ENCODE results near the gene MYO7B.

The MYO7B gene

DNA sequence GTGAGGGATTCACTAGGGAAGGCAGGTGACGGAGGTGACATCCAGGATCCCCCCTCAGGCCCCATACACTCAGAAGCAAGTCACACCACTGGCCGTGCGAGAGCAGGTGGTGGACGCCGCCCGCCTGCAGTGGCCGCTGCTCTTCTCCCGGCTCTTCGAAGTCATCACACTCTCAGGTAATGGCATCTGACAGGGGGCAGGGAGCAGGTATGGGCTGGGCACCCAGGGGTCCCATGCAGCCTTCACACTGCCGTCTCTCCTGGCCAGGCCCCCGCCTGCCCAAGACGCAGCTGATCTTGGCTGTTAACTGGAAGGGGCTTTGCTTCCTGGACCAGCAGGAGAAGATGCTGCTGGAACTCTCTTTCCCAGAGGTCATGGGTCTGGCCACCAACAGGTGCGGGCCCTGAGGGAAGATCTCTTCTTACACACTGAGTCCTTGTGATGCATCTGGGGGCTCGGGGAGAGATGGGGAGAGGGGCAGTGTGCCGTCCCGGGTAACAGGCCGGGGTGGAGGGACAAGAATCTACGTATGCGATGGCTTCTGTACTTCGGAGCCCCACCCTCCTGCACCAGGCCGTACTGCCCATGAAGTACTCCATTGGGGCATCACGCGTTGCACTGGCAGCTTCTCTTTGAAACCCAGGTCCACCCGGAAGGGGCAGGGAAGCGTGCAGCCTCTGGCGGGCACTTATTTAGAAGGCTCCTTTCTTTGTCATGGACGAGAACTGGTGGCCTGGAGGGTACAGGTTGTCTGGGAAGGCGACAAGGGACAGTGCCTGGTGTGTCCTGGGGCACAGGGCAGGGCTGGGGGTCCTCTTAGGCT, 91.6 kb downstream of the MYO7B start:
- DNase-seq (ENCODE audit: low spot score), result no peak

DNA sequence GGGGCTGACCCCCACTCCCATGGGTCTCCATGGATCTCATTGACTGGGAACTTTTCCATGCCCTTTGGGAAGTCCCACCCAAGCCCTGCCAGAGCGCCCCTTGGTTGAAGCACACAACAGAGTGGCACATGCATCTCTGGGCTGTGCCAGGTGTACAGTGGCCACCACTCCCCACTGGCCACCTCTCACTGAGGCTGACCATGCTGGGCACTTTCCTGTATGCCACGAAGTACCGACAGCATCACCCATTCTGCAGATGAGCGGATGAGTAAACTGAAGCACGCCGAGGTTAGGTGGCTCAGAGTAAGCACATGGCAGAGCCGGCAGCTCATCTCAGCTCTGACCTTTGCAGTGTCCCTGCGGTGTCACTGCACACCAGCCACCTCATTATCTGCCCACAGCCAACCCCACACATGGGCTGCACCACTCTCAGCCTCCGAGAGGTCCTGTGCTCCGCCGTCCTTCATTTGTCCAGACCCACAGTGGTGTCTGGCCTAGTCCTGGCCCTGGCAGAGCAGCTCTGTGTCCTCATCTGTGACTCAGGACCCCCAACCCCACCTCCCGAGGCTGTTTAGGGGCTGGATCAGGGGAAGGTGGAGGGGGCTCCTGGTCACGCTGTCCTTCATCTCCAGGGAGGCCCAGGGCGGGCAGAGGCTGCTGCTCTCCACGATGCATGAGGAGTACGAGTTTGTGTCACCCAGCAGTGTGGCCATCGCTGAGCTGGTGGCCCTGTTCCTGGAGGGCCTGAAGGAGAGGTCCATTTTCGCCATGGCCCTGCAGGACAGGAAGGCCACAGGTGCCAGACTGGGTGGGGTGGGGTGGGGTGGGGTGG, 92.5 kb downstream of the MYO7B start:
- DNase-seq (ENCODE audit: low spot score), result no peak

DNA sequence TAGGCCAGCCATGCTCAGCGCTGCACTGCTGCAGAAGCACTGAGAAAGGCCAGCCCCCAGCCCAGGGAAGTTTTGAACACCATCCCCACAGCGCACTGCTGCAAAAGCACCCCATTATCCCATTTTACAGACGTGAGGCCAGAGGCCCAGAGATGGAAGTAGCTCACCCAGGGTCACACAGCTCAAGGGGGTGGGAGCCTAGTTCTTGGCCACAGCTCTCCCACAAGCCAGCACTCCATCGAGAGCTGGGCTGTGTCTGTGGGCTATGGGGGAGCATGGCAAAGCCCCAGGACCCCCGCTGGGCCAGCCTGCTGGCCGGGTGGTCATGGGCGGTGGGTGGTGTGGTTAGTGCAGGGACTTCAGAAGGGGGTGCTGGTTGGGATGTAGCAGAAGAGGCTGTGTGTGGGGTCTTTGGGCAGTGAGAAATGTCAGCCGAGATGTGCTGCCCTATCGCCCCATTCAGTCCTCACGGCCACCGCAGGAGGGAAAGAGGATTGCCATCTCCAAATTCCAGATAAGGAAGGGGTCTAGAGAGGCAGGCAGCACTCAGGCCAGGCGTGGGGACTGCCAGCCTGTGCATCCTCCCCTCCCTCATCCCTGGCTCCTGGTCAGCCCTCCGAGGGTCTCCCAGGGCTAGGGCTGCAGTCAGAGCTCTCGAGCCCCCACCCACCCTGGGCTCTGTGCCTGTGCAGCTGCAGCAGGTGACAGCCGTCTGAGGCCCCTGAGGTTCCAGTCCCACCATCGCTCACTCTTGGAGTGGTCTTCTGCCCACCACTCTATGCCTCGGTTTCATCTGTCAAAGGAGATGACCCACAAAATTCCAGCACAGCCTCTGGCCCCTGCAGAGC, 93.5 kb downstream of the MYO7B start:
- DNase-seq (ENCODE audit: low spot score), result no peak

DNA sequence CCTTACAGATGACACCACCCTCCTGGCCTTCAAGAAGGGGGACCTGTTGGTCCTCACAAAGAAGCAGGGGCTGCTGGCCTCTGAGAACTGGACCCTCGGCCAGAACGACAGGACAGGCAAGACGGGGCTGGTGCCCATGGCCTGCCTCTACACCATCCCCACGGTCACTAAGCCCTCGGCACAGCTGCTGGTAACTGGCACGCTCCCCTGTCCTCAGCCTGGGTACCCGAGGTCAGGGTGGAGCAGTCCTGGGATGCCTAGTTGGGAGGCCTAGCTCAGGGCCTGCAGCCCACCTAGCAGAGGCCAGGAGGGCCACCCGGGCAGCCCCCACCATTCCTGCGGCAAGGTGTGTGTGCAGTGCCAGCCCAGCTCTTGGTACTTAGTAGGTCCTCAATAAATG, 94.2 kb downstream of the MYO7B start:
- no peak for DNase-seq (ENCODE audit: low spot score)

DNA sequence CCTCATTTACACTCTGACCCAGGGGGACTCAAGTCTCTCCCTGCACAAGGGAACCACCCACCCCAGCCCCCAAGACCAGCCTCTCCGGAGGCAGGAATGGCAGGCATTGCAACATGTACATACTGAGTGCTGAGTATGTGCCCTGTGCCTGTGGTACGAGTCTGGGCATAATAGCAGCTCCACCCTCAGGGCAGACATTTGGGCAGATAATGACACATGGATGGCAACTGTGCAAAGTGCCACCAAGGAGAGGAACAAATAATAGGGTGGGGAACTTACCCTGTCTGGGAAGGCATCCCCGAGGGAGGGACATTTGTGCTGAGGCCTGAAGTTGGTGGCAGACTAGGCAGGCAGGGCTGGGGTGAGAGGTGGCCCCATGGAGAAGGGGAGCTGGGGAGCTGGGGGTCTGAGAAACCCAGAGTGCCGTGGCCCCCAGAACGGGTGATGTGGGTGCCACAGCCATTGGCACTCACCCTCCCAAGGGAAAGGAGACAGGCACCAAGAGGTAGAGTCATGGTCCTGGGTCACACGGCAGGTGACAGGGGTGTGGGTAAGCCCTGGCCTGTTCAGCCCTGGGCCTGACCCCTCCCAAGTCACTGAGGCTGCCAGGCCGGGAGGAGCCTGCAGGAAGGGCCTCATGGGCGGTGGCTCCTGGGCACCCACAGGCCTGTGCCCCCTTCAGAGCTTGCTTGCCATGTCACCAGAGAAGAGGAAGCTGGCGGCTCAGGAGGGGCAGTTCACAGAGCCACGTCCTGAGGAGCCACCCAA, 94.8 kb downstream of the MYO7B start:
- DNase-seq (ENCODE audit: low spot score), result no peak

DNA sequence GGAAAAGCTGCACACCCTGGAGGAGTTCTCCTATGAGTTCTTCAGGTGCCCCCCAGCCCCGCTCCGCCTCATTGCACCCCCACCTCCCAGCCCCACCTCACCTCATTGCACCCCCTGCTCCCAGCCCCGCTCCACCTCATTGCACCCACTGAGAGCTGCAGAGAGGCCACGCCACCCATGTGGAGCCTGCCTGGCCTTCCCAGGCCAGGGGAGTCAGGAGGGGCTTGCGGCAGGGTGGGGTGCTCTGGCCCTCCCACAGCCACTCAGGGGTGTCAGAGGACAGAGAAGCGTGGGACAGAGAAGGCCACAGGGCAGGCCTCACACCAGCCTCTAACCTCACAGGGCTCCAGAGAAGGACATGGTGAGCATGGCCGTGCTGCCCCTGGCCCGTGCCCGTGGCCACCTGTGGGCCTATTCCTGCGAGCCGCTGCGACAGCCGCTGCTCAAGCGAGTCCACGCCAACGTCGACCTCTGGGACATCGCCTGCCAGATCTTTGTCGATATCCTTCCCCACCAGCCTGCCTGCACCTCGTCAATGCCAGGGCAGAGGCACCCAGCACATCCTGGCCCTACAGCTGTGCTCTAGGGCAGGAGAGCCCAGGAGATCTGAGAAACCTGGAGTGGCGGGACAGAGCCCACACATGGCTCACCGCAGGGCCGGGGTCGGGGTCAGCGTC, 95.5 kb downstream of the MYO7B start:
- no peak for DNase-seq (ENCODE audit: low spot score)

DNA sequence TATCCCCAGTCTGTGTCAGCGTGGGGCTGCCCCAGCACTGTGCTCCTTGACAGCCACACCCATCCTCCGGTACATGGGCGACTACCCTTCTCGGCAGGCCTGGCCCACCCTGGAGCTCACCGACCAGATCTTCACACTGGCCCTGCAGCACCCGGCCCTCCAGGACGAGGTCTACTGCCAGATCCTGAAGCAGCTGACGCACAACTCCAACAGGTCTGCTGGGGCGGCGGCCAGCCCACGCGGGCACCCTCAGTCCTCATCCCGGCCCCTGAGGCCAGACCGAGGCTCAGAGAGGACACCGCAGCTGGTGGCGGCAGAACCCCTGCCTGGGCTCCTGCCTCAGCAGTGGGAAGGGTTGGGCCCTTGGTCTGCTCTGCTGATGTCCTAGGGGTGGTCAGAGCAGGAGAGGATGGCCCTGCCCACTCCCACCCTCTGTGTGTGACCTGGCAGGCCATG, 96.1 kb downstream of the MYO7B start:
- no peak for DNase-seq (ENCODE audit: low spot score)

DNA sequence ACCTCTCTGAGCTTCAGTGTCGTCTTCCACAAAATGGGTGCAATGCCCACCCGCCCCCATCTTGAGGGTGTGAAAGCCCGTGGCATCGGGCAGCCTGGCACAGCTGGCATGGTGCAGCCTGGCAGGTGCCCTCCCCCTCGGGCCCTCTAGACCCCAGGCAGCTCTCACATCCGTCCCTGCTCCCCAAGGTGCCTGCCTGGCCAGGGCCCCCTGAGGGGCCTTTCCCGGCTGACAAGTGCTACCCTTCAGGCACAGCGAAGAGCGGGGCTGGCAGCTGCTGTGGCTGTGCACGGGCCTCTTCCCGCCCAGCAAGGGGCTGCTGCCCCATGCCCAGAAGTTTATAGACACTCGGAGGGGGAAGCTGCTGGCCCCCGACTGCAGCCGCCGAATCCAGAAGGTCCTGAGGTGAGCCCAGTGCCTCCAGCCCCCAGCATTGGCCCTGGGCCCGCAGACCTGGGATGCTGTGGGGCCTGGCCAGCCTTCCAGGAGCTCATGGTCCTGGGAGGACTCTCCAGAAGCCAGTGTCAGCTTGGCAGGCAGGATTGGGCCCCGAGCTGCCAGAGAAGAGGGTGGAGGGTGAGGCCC, 96.6 kb downstream of the MYO7B start:
- DNase-seq (ENCODE audit: low spot score), result no peak

DNA sequence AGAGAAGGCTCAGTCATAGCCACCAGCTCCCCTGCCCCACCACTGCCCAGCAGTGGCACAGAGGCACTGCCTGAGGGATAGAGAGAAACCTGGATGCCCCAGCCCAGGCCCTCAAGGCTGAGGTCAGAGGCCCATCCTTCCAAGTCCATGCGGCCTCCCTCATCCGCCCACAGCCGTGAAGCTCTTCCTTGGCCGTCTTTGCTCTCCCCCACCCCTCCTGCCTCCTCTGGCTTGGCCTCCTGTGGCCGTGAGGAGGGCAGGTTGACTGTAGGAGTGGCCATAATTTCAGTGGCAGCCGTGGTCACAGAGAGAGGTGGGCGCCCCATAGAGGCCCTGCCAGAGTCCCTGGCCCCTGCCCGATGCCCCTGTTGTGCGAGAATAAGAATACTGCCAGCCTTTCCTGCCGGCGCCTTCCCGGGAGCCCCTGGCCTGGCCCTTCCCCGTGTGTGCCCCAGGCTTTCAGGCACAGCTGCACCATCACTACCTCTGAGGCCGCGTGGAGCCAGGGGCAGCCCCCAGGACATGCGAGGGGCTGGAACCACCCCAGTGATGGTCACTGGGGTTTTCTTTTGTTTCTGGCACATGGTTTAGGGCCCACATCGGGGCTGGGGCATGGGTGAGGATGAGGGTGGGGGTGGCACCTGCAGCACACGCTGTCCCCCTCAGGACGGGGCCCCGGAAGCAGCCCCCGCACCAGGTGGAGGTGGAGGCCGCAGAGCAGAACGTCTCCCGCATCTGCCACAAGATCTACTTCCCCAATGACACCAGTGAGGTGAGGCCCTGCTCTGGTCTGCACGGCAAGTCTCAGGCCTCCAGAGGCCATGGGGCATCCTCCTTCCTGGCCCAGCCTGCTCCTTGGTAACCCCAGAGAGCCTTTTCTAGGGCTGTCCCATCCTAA, 97.4 kb downstream of the MYO7B start:
- DNase-seq (ENCODE audit: low spot score), result no peak

DNA sequence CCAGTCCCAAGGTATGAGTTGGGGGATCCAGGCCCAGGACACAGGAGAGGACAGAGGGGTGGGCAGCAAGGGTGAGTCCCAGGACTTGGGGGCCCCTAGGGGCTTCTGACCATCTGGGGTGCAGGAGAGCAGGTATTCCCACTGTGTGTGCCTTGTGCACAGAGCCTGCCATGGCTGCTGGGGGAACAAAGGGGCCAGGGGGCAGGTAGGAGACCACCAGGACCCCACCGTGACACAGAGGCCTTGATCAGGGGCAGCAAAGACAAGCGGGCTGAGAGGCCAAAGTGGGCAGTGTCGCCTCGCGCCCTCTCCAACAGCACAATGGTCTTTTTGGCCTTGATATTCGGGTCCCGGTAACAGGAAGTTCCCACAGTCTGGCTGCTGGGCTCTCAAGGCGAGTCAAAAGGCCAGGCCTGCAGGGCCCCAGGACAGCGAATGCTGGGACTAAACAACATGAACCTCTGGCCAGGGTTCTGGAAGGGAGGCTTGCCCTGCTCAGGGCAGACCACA, 98.1 kb downstream of the MYO7B start:
- DNase-seq (ENCODE audit: low spot score), result no peak

DNA sequence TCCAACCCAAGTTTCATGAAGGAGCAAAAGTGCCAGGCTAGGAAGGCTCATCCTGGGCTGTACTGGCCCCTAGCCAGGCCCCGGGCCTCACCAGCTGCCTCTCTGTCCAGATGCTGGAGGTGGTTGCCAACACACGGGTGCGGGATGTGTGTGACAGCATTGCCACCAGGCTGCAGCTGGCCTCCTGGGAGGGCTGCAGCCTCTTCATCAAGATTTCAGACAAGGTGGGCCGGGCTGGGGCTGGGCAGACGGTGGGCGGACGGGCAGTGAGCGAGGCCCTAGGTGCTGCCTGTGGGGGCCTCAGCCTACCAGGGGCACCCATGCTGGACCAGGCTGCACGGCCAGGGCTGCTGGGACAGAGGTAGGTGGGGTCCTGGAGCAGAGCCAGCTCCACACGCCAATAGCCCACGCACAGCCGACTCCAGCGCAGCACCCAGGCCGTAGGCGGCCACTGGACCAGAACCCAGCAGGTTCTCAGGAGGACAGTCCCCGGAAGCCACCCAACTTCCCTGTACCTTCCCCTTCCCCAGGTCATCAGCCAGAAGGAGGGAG, 98.7 kb downstream of the MYO7B start:
- peak; percentile 43 for DNase-seq (ENCODE audit: low spot score)

DNA sequence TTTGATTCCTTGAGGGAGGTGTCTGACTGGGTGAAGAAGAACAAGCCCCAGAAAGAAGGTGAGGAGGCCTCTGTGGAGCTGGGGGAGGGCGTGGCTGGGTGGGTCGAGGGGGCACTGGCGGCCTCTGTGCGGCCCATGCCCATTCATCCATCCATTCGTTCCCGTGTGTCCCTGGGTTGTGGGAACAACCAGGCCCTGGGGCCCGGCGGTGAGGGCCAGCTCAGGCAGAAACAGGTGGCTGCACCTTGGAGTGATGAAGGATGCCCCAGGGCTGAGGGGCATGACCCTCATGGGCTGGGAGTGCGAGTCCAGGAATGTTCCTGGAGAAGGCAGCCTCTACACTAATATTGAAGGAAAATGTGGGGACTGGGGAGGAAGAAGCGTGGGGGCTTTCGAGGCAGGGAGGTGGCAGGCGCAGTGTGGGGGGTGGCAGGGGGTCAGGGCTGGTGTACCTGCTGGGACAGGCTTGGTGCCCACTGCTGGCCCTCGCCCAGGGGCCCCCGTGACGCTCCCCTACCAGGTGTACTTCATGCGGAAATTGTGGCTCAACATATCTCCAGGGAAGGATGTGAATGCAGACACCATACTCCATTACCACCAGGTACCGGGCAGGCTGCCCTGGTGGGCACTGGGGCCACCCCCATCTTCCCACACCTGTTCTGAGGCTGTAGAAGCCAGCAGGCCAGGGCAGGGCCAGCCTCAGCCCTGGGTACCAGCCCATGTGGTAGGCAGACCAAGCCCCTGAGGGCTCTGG, 99.3 kb downstream of the MYO7B start:
- DNase-seq (ENCODE audit: low spot score), result no peak

DNA sequence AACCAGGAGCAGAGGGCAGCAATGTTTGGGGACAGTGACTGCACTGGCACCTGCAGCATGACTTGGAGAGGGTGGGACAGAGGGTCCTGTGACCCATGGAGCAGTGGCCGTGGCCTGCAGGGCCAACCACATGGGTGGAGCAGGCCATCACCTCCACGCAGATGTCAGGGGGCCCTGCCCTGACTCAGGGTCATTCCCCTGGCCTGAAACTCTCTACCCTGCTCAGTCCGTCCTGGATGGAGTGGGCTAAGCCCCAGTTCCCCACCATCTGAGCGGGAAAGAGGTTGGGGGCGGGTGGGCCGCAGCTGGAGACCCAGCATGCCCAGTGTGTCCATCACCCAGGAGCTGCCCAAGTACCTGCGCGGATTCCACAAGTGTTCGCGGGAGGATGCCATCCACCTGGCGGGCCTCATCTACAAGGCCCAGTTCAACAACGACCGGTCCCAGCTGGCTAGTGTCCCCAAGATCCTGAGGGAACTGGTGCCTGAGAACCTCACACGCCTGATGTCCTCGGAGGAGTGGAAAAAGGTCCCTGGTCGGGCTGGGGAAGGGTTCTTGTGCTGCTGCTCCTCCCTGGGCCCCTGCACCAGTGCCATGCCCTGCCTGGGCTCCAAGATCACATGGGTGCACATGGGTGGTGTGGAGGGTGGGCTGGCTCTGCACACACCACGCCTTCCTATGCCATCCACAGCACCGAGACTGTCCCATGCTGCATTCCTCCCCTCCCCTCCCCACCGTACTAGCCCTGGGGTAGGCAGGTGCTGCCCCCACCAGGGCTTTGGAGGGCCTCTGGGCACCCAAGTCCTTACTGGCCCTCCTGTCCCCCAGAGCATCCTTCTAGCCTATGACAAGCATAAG, 100.1 kb downstream of the MYO7B start:
- DNase-seq (ENCODE audit: low spot score), result no peak

DNA sequence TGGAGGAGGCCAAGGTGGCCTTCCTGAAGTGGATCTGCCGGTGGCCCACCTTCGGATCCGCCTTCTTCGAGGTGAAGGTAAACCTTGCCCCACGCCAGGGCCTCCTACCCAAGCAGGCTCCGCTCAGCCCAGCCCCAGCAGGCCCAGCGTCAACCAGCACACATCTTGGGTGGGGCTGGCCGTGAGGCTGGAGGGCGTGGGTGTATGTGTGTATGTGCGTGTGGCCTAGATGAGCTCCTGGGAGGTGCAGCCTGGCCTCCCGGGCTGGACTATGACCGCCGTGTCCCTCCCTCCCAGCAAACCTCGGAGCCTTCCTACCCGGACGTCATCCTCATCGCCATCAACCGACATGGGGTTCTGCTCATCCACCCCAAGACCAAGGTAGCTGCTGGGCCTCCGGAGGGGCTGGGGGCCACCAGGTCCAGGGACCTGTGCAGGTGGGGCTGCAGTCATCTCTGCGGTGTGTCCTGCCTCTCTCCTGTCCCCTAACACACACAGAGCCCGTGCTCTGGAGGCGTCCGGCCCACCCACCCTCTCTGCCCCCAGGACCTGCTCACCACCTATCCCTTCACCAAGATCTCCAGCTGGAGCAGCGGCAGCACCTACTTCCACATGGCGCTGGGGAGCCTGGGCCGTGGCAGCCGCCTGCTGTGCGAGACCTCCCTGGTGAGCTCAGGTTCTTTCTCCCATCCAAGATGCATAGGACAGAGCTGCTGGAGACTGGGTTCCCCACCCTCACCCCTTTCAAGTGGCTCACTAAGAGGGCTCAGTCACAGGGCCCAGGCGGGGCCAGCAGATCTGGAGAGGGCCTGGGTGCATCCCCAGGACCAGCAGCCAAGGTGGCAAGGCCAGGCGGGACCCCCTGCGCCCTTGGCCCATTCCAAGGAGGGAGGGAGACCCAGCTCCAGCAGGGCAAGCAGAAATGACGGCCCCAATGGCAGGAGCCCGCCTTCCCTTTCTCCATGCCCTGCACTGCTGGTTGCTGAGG, 101.1 kb downstream of the MYO7B start:
- DNase-seq (ENCODE audit: low spot score), result no peak

DNA sequence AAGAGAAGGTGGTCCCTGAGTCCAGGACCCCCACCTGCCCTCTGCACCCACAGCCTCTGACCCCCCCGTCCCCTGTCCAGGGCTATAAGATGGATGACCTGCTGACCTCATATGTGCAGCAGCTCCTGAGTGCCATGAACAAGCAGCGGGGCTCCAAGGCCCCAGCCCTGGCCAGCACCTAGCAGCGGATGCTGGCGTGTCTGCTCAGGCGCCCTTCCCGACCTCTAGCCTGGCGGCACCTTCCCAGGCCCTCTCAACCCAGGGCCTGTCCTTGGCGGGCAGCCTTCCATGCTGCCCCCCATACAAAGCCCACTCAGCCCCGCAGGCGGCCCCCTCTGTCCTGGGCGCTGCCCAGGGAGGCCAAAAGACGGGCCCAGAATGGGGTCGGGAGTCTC, 101.8 kb downstream of the MYO7B start:
- no peak for DNase-seq (ENCODE audit: low spot score)

DNA sequence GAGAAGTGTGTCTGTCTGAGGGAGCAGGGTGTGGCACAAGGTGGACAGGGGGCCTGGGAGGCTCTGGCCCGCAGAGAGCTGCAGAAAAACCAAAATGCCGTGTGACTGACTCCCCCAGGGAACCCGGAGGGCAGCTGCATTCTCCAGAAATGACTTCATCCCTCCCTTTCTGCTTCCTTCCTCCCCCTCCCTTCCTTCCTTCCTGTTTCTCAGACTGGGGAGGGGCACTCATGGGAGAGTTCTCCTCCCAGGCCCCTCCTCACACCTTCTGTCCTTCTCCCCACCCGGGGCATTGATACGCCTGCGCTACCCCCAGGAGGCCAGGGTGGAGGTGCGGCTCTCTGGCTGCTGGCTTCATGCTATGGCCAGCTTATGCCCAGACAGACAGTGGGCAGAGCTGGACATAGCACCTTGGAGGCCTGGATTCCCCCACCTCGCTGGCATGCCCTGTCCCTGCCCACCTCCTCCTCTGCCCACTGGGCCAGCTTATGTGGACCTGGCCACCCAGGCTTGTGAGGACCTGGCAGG, 102.3 kb downstream of the MYO7B start:
- peak; percentile 87 for DNase-seq (ENCODE audit: low spot score)
